ENCODE results near the gene SLC6A6.

Gene SLC6A6

GRCh38 chr3:14454639-14455310, 52.4 kb downstream of the SLC6A6 start:
- DNase-seq: no peak

- DNase-seq: no peak
Measured at GRCh38 chr3:14455571-14456317, 53.3 kb downstream of the SLC6A6 start.

- DNase-seq: no peak
Measured at GRCh38 chr3:14456794-14457193, 54.4 kb downstream of the SLC6A6 start.

GRCh38 chr3:14457481-14457880, 55.1 kb downstream of the SLC6A6 start:
- DNase-seq: no peak

DNA sequence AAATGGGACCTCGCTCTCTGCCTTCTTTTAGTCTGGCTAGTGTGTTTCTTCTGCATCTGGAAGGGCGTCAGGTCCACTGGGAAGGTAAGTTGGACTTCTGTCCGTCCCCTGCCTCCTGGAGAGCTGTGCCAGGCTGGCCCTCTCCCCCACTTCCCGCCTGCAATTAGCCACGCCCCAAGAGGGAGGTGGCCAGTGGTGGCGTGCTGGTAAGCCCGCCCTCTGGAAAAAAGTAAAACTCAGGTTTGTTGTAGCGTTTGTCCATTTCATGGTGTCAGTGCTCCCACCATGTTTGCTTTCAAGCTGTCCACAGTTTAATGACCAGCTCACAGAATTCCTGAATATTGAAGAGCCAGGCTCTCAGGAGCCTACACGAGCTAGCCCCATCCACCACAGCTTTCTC, 55.6 kb downstream of the SLC6A6 start:
- DNase-seq: no peak

DNA sequence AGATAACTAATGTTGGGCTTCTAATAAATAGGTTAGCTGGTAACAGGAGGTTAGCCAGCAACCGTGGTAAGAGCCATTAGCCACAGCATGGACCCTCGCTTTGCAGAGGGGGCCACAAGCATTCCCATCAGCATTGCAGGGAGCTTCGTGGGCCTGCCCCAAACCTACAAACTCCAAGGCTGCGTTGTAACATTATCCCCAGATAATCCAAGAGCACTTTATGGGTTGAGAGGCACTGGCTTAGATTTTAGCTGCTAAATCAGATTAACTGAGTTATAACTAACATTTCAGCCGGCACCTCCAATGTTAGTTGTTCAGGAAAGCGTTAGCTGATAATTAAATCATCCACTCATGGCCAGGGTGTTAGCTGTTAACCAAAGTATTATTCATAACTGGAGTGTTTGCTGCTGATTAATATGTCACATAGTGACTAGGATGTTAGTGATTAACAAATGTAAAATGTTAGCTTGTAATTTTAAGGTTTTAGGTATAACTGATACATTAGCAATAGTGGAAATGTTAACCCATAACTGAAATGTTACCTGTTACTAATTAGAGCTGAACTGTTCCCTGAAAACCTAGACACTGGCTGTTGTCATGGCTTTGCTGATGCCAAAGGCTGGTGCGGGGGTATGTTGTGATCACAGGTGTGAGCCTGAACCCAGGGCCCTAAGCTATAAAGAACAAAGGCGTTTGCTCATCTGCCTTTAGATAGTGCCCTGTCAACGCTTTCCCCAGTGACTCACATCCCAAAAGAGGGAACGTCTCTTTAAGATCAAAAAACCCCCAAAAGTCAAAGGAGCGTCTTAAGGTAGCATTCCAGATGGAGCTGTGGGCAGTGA, 56.2 kb downstream of the SLC6A6 start:
- DNase-seq: no peak

- DNase-seq: no peak
Measured at GRCh38 chr3:14459384-14459783, 57.0 kb downstream of the SLC6A6 start.

- no peak for DNase-seq
Measured at GRCh38 chr3:14459787-14460186, 57.4 kb downstream of the SLC6A6 start.

DNA sequence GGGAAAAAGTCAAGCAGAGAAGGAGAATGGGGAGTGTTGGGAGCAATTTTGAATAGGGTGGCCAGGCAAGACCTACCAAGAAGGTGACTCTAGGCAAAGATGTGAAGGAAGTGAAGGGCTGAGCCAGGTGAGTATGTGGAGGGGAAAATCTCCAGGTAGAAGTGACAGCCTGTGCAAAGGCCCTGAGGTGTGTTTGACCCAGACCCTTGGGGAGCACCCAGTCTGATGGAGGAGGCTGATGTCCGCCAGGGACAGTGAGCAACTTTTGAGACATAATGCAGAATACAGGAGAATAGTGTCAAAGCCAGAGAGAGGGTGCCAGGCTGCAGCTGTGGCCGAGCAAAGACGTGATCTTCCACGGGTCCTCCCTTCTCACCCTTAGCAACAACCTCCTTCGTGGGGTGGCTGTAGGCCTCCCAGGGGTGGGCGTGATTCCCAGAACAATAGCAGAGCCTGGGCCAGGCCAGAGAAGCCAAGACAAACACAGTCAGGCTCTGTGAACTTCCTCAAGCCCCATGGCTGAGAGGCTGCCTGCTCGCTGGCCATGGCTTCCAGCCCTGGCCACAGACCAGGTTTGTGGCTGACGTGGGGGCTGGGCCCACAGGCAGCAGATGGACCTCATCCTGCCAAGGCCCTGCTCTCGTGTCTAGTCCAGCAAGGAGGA, 58.1 kb downstream of the SLC6A6 start:
- no peak for DNase-seq

GRCh38 chr3:14461006-14461747, 58.8 kb downstream of the SLC6A6 start:
- no peak for DNase-seq

- DNase-seq: no peak
Measured at GRCh38 chr3:14461748-14462324, 59.4 kb downstream of the SLC6A6 start.

DNA sequence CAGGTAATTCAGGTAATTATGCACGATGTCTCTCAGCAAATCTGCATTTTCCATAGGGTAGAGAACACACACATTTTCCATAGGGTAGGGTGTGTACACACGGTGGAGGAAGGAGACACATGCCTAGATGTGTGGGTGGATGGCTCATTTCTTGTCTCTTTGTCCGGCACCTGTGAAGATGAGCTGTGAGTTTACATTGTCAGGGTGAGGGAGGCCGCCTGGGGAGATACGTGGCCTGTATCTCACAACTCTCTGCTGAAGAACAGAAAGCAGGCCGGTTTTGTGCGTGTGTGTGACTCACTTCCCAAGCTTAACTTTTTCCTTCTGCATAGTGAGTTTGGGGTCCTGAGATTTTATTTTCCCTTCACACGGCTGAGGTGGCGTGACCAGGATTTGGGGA, 60.3 kb downstream of the SLC6A6 start:
- no peak for DNase-seq

DNA sequence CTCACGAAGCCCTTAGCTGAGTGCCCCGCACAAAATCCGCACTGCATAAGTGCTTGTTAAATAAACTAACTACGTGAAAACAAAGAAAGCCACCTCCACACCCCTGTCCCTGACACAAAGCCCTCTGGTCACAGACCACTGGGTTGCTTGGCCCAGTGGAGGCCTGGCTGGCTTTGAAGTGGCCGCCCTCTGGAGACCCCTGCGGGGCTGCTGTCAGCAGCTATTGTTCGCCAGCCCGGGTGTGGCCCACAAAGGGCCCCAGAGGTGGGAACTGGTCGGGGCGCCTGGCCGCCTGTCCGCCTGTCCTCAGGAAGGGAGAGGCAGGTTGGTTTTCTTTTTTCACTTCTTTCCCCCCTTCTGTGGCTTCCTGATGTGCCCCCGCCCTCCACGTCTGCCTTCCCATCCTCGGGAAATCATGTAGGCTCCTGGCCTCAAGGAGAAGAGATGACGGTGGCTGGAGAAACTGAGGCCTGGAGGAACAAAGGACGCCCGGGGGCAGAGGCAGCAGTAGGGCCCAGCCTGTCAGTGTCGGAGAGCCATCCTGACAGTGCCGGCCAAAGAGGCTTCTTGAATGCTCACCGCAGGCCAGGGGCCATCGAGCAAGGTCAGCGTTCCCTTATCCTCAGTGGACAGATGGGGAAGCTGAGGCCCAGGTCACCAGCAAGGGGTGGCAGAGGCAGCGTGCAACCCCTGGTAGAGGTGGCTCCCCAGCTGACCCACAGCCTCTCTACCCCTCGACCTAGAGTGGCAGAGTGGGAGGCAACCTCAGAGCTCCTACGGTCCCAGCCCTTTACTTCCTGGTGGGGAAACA, 61.1 kb downstream of the SLC6A6 start:
- no peak for DNase-seq

GRCh38 chr3:14464141-14464465, 61.7 kb downstream of the SLC6A6 start:
- no peak for DNase-seq

- DNase-seq: no peak
Measured at GRCh38 chr3:14464521-14464920, 62.1 kb downstream of the SLC6A6 start.

- DNase-seq: no peak
Measured at GRCh38 chr3:14465425-14465824, 63.0 kb downstream of the SLC6A6 start.

- DNase-seq: no peak
Measured at GRCh38 chr3:14466179-14466903, 63.9 kb downstream of the SLC6A6 start.

DNA sequence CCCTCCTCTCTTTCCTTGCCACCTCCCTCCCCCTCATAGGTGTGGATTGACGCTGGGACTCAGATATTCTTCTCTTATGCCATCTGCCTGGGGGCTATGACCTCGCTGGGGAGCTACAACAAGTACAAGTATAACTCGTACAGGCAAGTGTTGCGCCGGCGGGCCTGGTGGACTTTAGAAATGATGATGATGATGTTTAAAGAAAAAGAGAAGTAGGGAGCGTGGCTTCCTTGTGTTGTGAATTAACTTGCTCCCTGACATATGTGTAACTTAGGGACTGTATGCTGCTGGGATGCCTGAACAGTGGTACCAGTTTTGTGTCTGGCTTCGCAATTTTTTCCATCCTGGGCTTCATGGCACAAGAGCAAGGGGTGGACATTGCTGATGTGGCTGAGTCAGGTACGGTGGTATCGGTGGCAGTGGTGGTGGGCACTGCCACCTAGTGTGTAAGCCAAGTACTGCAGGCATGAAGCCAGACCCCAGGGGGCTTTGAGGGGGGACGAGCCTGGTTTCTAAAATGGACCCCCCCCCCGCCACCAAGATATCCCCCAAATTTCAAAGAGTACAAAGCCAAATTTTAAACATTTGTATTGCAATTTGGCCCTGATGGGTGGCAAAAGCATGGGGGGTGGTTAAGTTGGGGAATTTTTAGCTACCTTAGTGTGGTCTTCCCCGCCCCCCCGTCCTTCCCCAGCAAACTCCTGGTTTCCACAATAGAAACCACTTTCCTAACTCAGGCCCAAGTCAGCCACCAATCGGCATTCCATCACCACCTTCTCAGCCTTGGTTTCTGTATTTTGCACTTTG, 65.6 kb downstream of the SLC6A6 start:
- peak; percentile 75 for DNase-seq

- DNase-seq: no peak
Measured at GRCh38 chr3:14468621-14468981, 66.2 kb downstream of the SLC6A6 start.

DNA sequence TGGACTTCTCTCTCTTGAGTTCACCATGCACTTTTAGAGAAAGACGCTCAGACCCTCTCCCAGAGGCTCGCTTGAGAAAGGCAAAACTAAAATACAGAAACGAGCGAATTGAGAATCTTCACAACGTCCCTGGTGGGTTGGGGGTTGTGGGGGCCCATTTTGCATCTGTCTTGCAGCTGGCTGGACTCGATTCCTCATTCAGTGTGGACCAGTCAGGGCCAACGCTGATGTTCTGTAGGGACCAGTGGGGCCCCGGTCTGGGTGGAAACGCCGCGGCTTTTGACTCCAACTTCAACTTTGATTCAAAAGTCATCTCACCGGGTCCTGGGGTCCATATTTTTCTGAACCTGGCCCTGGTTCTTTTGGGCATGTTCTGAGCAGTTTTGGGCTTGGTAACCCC, 68.1 kb downstream of the SLC6A6 start:
- no peak for DNase-seq

Data from retina (tissue), 1 donor.